Activated T-helper 1 cell treated with Interleukin-2 at 50 U/mL for 16 hours (primary cell): ENCODE measurements around the gene BPHL.
"Not testable (repeated sequence)": the region's sequence is repeated elsewhere in the genome, so short reads cannot be mapped to it uniquely, and the experiment has no call there.

Source experiments
- DNase-seq: peaks from one replicate; pipeline ENCODE4 v3.0.0-alpha.2; 2020; ENCODE audit warnings: low read depth

BPHL gene

DNA sequence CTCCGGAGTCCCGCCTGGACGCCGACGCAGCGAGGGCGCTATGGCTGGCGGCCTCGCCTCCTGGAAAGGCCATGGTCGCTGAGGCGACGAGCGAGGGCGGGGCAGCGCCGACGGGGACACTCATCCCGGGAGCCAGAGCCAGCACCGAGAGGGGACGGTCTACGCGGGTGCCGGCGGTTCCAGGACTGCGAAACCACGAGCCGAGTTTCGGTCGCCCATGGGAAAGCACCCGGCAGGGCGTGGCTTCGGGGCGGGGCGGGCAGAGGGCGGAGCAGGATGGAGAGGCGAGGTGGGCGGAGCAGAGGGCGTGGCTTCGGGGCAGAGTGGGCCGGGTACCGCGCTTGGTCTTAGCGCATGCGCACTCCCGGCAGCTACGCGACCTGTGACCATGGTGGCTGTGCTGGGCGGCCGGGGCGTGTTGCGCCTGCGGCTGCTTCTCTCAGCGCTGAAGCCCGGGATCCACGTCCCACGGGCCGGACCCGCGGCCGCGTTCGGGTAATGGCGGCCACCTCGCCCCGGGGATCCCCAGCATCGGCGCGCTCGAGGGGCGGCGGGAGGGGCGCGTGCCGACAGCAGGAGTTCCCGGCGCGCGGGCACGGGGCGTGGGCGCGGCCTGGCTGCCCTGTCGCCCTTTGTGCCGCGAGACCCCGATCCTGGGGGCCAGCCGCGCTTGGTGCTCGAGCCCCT lies at the start of gene BPHL:
TSS of gene BPHL (plus strand) at position 359 of the 687 bp plus-strand sequence. CDS start at position 389, 30 bp downstream.
- peak; percentile 99 for DNase-seq

DNA sequence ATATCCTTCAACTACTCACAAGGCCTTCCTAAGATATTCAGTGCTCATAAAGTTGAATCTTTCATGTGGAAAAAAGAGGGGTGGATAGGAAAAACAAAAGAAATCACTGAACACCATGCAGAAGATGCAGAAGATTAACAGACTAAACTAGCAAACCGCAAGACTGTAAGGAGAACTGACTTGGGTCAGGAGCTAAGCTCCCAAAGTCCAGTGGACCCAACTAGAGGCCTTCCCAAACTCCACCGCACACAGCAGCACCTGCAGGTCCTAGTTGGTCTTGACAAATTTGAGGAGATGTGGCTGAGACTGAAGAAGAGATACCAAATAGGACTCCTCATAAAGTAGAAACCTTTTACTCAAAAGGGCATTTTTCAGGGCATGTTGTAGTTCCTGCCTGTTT lies 46.9 kb upstream of the BPHL start:
- DNase-seq, result no peak

DNA sequence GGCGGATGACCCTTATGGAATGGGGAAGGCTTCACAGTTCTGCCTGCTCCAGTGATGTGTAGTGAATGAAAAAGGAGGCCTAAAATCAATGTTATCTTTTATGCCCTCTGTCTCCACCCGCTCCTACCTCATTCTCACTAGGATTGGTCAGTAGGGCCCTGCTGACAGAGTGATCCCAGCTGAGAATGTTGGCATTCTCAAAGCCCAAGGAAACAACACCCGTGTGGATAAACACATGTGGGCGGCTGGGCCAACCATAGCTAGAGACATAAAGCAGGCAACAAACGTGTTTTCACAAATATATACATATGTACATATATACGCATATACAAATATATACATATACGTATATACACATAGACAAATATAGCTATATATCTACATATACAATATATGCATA lies 45.7 kb upstream of the BPHL start:
- no peak for DNase-seq

DNA sequence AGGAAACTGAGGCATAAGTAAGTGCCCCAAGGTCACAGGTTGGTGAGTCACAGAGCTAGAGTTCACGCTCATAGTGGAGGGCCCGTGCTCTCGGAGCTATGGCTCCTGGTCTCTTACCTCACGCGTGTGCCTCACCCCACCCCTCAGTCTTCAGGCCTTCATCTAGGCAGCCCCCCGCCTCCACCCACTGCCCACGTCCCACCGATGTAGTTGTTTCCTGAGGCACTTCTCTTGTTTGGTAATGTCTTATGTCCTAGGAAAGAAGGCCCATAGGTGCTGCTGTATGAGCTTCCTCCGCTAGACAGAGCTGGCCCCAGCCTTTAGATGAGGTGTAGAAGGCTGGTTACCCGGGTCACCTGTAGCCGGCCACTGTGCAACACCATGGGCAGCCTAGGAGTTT lies 45.1 kb upstream of the BPHL start:
- no peak for DNase-seq

GRCh38 chr6:3075772-3076113 lies 42.8 kb upstream of the BPHL start:
- DNase-seq, result no peak

- no peak for DNase-seq
Observed at GRCh38 chr6:3076320-3076719, 42.2 kb upstream of the BPHL start.

- DNase-seq, result no peak
Observed at GRCh38 chr6:3077430-3077829, 41.1 kb upstream of the BPHL start.

GRCh38 chr6:3078952-3079351 lies 39.6 kb upstream of the BPHL start:
- DNase-seq, result not testable (repeated sequence)

DNA sequence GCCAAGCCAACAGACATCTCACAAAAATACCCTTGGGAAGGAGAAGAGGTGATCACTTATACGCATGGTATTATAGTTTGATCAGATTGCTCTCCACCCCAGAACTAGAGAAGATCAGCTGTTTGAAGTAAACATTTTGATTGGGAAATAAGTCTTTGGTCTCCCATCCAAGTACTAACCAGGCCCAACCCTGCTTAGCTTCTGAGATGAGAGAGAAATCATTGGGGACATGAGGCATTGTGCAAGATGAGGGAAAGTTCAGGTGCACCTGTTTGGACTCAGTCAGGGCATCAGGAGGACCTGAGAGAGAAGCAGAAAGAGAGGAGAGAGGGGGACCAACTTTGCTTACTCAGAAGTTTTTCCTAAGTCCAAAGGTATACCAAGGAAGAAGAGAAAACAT lies 38.8 kb upstream of the BPHL start:
- no peak for DNase-seq

- DNase-seq, result no peak
Observed at GRCh38 chr6:3081960-3082359, 36.6 kb upstream of the BPHL start.

- DNase-seq, result no peak
Observed at GRCh38 chr6:3085074-3085473, 33.4 kb upstream of the BPHL start.

DNA sequence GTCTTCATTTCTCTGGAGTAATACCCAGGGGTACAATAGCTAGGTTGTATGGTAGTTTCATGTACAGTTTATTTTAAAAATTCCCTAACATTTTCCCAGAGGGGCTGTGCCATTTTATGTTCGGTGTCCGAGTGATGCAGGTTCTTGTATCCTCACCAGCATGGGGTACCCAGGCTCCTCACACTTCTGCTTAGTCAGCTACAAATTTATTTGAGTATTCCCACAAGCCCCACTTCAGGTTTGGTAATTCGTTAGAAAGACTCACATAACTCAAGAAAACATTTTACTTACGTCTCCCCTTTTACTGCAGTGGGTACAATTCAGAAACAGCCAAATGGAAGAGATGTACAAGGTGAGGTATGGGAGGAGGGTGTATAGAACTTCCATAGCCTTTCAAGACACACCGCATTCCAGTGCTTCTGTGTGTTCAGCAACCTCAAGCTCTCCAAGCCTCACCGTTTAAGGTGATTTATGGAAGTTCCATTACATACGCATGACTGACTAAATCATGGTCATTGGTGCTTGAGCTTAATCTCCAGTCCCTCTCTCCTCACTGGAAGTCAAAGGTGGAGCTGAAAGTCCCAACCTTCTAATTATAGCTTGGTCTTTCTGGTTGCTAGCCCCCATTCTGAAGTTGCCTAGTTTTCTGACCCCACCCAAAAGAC lies 32.1 kb upstream of the BPHL start:
- DNase-seq, result no peak

- DNase-seq, result no peak
Observed at GRCh38 chr6:3088446-3088845, 30.1 kb upstream of the BPHL start.

DNA sequence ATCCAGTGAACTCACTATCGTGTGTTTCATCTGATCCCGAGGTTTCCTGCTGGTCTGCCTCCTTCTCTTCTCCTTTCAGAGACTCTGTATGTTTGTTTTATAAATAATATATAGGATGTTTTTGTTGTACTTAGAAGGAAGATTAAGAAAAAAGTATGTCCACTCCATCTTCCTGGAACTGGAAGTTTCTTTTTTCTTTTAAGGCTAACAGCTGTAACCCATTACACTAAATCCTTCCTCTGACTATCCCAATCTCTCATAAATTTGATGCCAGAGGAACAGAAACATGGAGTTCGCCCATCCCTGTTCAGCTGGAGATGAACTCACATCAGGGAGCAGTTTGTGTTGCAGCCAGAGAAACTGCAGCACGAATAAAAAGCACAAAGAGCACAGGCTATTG lies 29.5 kb upstream of the BPHL start:
- no peak for DNase-seq

GRCh38 chr6:3090013-3090412 lies 28.5 kb upstream of the BPHL start:
- no peak for DNase-seq

GRCh38 chr6:3094815-3095214 lies 23.7 kb upstream of the BPHL start:
- no peak for DNase-seq

DNA sequence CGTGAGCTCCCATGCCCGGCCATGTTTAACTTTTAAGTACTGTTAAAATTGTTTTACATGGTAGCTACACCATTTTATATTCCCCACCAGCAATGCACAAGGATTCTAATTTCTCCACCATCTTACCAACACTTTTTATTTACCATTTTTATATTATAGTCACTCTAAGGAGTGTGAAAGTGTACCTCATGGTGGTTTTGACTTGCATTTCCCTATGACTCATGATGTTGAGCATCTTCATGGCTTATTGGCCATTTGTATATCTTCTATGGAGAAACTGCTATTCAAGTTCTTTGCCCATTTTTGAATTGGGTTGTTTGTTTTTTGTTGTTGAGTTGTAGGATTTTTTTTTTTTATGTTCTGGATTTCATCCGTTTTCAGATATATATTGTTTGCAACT lies 15.6 kb upstream of the BPHL start:
- no peak for DNase-seq

- no peak for DNase-seq
Observed at GRCh38 chr6:3108746-3109414, 9.6 kb upstream of the BPHL start.

- no peak for DNase-seq
Observed at GRCh38 chr6:3109761-3110160, 8.8 kb upstream of the BPHL start.

GRCh38 chr6:3114377-3114776 lies 4.1 kb upstream of the BPHL start:
- no peak for DNase-seq

GRCh38 chr6:3117912-3118352 lies 579 bp upstream of the BPHL start:
- no peak for DNase-seq

DNA sequence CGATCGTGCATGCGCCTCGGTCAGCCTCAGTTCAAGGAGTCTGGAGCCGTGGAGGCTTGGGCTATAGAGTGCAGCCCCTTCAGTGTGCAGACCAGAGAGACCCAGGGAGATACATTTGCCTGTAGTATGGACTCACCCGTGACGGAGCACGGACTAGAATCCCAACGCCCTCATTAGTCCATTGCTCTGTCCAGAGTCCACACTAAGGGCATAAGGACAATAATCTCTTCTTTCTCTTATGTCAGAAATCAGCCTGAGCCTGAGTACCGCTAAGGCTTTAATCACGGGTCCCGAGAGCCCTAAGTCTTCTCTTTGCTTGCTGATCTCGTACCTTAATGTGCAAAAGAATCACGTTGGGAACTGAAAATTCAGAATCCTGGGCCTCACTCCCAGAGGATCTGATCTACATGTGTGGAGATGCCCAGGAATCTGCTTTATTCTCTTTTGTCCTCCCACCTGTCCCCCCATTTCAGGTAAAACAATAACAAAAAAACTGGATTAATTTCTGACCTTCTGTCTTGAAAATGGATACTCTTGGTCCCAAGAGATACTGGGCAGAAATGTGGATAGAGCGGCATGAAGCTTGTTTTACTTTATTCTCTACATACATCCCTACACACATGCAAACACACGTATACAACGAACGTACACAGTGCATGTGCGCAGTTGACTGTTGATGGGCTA lies 671 bp downstream of the BPHL start:
- no peak for DNase-seq

GRCh38 chr6:3120765-3121089 lies 2.2 kb downstream of the BPHL start:
- no peak for DNase-seq
